Glomerular visceral epithelial cell (primary cell): ENCODE results near the gene XPO1.
"Not testable (repeated sequence)": the region's sequence is repeated elsewhere in the genome, so short reads cannot be mapped to it uniquely, and the experiment has no call there.

Source experiments
- DNase-seq: peaks from one replicate; pipeline ENCODE4 v3.0.0-alpha.2; 2016; ENCODE audit errors: extremely low spot score

The XPO1 gene

DNA sequence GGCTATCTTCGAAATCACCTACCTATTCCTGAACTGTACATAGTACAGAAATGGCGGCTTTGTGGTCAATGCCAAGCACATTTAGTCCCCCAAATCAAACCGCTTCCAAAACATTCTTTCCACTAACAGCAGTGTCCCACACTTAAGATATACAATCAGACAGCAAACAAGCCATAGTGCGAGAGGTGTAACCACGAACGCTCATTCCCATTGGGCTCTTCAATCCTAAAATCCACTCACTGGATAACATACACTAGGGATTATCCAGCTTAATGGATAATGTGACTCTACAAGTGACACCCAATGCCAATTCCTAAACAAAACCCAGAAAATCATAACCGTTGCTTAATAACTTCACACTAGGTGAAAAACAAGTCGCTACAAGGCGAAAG, 2.0 kb downstream of the XPO1 start:
- peak; percentile 20 for DNase-seq

DNA sequence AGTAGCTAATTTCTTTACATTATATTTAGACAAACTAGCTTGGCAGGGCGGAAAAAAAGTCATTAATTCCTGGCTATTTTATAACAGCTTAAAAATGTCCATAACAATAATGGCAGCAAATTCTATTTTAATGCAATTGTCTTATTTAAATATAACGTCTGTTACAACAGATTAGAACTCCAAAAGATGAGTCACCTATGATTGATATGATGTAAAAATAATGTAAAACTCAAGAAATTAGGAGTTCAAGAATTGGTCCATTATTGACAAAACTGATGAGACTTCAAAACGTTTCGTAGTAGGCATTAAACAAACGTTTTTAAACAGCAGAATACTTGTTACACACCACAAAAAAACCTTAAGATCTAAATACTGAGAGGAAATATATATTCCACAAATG, 2.7 kb downstream of the XPO1 start:
- DNase-seq, result no peak

GRCh38 chr2:61534926-61535325, 3.2 kb downstream of the XPO1 start:
- DNase-seq, result no peak

GRCh38 chr2:61530749-61531148, 7.4 kb downstream of the XPO1 start:
- no peak for DNase-seq

GRCh38 chr2:61529944-61530735, 8.0 kb downstream of the XPO1 start:
- DNase-seq, result no peak

GRCh38 chr2:61520261-61520660, 17.9 kb downstream of the XPO1 start:
- no peak for DNase-seq

DNA sequence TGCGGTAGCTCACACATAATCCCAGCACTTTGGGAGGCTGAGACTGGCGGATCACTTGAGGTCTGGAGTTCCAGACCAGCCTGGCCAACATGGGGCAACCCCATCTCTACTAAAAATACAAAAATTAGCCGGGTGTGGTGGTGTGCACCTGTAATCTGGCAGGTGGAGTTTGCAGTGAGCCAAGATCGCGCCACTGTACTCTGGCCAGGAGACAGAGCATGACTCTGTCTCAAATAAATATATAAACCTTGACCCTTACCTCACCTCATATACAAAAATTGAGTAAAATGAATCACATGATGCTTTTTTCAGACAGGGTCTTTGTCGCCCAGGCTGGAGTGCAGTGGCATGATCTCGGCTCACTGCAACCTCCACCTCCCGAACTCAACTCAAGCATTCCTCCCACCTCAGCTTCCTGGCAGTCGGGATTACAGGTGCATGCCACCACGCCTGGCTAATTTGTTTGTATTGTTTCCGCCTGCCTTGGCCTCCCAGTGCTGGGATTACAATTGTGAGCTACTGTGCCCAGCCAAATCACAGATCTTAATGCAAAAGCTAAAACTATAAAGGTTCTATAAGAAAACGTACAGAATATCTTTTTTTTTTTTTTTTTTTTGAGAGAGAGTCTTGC, 25.3 kb downstream of the XPO1 start:
- no peak for DNase-seq

DNA sequence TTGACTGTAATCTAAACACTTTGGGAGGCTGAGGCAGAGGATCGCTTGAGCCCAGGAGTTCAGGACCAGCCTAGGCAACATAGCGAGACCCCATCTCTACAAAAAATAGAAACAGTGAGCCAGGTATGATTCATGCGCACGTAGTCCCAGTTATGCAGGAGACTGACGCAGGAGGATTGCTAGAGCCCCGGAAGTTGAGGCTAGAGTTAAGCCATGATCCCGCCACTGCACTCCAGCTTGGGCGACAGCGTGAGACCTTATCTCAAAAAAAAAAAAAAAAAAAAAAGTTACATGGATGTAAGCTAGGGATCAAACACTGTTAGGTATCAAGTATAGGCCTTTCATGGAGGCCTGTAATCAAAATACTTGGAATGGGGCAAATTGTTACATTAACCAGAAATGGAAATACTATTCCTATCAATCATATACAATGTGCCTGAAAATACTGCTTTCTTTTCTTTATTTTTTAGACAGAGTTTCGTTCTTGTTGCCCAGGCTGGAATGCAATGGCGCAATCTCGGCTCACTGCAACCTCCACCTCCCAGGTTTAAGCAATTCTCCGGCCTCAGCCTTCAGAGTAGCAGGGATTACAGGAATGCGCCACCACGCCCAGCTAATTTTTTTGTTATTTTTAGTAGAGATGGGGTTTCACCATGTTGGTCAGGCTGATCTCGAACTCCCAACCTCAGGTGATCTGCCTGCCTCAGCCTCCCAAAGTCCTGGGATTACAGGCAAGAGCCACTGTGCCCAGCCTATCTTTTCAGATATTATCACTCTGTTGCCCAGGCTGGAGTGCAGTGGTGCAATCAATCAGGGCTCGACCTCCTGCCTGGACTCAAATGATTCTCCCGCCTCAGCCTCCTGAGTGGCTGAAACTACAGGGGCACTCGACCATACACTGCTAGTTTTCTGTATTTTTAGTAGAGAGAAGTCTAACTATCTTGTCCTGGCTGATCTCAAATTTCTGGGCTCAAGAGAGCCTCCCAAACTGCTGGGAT, 27.2 kb downstream of the XPO1 start:
- no peak for DNase-seq

DNA sequence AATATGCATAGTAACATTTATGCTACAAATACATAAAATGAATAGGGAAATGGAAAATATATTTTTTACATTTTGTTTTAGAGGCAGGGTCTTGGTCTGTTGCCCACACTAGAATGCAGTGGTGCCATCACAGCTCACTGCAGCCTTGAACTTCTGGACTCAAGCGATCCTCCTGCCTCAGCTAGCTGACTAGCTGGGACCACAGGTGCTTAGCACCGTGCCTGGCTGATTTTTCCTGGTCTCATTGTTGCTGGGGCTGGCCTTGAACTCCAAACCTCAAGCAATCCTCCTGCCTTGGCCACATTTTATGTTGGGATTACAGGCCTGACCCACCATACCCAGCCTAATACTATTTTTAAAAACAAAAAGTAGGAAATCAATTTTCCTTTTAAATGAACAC, 33.2 kb downstream of the XPO1 start:
- no peak for DNase-seq

DNA sequence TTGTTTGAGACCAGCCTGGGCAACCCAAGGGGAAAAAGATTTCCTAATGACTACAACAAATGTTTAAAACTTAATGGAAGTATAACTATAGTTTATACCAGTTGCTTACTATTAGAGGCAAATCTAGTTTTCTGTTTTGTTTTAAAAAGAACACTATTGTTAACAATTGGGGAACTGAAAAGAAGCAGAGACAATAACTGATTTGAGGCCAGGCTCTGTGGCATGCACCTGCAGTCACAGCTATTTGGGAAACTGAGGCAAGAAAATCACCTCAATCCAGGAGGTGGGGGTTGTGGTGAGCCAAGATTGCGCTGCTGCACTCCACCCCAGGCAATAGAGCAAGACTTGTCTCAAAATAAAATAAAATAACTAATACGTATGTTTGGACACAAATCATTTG, 39.1 kb downstream of the XPO1 start:
- DNase-seq, result no peak

- no peak for DNase-seq
Measured at GRCh38 chr2:61493523-61493942, 44.6 kb downstream of the XPO1 start.

GRCh38 chr2:61492476-61492875, 45.7 kb downstream of the XPO1 start:
- no peak for DNase-seq

- DNase-seq, result no peak
Measured at GRCh38 chr2:61485281-61485680, 52.9 kb downstream of the XPO1 start.

DNA sequence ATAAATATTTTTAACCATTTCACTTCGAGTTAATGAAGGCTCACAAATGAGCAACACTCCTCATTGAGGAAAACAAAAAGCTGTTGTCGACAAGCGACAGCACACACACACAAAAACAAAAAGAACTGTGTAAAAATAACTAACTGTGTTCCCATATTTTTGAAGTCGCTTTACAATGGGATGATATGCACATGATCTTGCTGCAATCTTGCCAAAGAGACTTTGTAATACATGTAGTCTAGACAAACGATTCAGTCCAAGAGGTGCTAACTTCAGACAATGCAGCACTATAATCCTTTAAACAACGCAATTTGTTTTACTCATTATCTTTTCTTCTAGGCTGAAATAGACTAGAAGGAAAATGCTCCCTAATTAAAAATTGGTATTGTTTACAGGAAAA, 60.1 kb downstream of the XPO1 start:
- no peak for DNase-seq

DNA sequence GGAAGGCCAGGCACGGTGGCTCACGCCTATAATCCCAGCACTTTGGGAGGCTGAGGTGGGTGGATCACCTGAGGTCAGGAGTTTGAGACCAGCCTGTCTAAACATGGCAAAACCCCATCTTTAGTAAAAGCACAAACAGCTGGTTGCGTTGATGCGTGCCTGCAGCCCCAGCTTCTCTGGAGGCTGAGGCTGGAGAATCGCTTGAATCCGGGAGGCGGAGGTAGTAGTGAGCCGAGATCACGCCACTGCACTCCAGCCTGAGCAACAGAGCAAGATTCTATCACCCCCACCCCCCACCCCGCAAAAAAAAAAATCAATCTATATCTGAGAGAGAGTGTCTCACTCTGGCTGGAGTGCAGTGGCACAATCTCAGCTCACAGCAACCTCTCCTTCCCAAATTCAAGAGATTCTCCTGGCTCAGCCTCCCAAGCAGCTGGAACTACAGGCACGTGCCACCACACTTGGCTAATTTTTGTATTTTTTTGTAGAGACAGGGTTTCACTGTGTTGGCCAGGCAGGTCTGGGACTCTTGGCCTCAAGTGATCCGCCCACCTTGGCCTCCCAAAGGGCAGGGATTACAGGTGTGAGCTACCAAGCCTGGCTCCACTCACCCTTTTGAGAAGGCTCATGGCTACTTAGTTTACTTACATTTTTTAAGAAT, 61.1 kb downstream of the XPO1 start:
- DNase-seq, result not testable (repeated sequence)

GRCh38 chr2:61471905-61472805, 66.0 kb downstream of the XPO1 start:
- DNase-seq, result peak; percentile 23

- DNase-seq, result peak; percentile 96
Measured at GRCh38 chr2:61470965-61471904, 66.9 kb downstream of the XPO1 start, which contains the start of gene USP34. USP34 (minus strand) TSS chr2:61471087; CDS start chr2:61470692, 395 bp downstream.

DNA sequence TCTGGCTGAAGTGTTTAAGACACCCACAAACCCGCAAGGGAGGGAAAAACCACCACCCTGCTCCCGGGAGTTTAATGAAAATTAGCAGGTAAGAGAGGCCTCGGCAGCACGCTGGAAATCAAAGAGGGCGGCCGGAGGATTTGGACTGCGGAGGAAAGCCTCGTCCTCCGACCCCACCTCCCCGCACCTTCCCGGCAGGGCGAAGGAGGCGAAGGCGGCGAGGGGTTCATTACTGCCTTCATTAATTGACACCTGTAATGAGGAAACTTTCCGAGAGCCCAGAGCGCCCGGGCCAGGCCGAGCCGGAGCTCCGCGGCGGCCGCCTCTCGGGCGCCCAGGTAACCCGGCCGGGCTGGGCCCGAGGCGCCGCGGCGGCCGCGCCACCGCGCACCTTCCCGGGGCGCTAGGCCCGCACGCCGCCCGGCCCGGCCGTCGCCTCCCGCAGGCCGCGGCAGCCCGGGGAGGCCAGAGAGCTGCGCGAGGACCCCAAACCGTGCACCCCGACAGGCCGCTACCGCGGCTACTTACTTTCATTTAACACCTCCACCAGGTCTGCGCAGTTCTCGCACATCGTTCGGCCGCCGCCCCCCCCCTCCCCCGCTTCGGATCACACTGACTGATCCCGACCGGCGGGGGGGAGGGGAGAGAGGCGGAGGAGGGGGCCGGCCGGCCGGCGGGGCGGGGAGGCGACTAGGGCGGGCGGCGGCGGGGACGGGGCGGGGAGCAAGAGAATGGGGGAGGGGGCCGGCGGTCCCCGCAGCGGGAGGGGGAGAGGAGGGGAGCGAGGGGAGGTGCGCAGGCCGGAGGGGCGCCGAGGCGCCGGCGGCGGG, 67.8 kb downstream of the XPO1 start:
- DNase-seq, result peak; percentile 82
